GM13976 (cell line): ENCODE measurements around the gene CPS1.

Experiments used
- DNase-seq: peaks from one replicate; pipeline ENCODE4 v3.0.0; 2012; ENCODE audit warnings: low spot score
- CTCF ChIP-seq: IDR thresholded peaks from 2 replicates; pipeline ENCODE4 v1.5.1; 2012; ENCODE audit warnings: borderline replicate concordance, mild to moderate bottlenecking; ENCODE audit not compliant: insufficient read depth; ENCODE audit errors: extremely low read depth, missing control alignments, control extremely low read depth
- in situ Hi-C: fragments of 300-500 bp; cut with MboI; formaldehyde crosslinking; loops from one replicate; pipeline ENCODE4 v1.12.0; 2022; ENCODE audit warnings: low sequenced_read_pairs, mixed read lengths, inconsistent platforms; ENCODE audit not compliant: unreplicated experiment

Gene CPS1

GRCh38 chr2:210671065-210671464 lies 114.7 kb downstream of the CPS1 start:
- no peak for DNase-seq
- TF ChIP-seq CTCF: no peak
- in situ Hi-C loops: no loop called here

GRCh38 chr2:210673117-210673516 lies 116.7 kb downstream of the CPS1 start:
- in situ Hi-C loops: no loop called here
- no peak for DNase-seq
- no peak for TF ChIP-seq CTCF

GRCh38 chr2:210676067-210676466 lies 119.7 kb downstream of the CPS1 start:
- DNase-seq: no peak
- in situ Hi-C loops: no loop called here
- TF ChIP-seq CTCF: no peak

GRCh38 chr2:210681491-210681890 lies 125.1 kb downstream of the CPS1 start:
- in situ Hi-C loops: no loop called here
- DNase-seq: no peak
- TF ChIP-seq CTCF: no peak

- in situ Hi-C loops: no loop called here
- TF ChIP-seq CTCF: no peak
- DNase-seq: no peak
Observed at GRCh38 chr2:210686401-210686800, 130.0 kb downstream of the CPS1 start.

GRCh38 chr2:210687786-210688470 lies 131.5 kb downstream of the CPS1 start:
- DNase-seq: no peak
- in situ Hi-C loops: no loop called here
- TF ChIP-seq CTCF: no peak
